C1 segment of cervical spinal cord (tissue), 14 donors: ENCODE data around the gene CPNE5.

ENCODE experiments used
- DNase-seq, 14 donors: peaks; one replicate each; lab custom pipeline; 2025; lab: John Stamatoyannopoulos, UW

The CPNE5 gene

GRCh38 chr6:36749829-36750489 lies 89.3 kb downstream of the CPNE5 start:
- no peak for DNase-seq

GRCh38 chr6:36746251-36746650 lies 93.0 kb downstream of the CPNE5 start:
- no peak for DNase-seq

- no peak for DNase-seq
Observed at GRCh38 chr6:36745836-36746235, 93.4 kb downstream of the CPNE5 start.

GRCh38 chr6:36745283-36745682 lies 94.0 kb downstream of the CPNE5 start:
- DNase-seq: no peak

- DNase-seq: no peak
Observed at GRCh38 chr6:36744304-36744673, 95.0 kb downstream of the CPNE5 start.

GRCh38 chr6:36743538-36744303 lies 95.5 kb downstream of the CPNE5 start:
- DNase-seq: no peak

GRCh38 chr6:36743032-36743431 lies 96.2 kb downstream of the CPNE5 start:
- no peak for DNase-seq

GRCh38 chr6:36742146-36742545 lies 97.1 kb downstream of the CPNE5 start:
- peak in 1 of 14 donors; percentile 6 for DNase-seq

- no peak for DNase-seq
Observed at GRCh38 chr6:36740818-36741179, 98.4 kb downstream of the CPNE5 start.

- no peak for DNase-seq
Observed at GRCh38 chr6:36739947-36740817, 99.1 kb downstream of the CPNE5 start.

- DNase-seq: no peak
Observed at GRCh38 chr6:36738108-36738507, 101.1 kb downstream of the CPNE5 start.

GRCh38 chr6:36737043-36737785 lies 102.0 kb downstream of the CPNE5 start:
- no peak for DNase-seq

GRCh38 chr6:36735110-36736071 lies 103.9 kb downstream of the CPNE5 start:
- peak in 7 of 14 donors; percentile 4 to 75 (median 12) for DNase-seq

GRCh38 chr6:36734486-36735060 lies 104.7 kb downstream of the CPNE5 start:
- DNase-seq: no peak

GRCh38 chr6:36733300-36733699 lies 105.9 kb downstream of the CPNE5 start:
- DNase-seq: no peak

GRCh38 chr6:36731622-36732310 lies 107.5 kb downstream of the CPNE5 start:
- DNase-seq: no peak

- DNase-seq: no peak
Observed at GRCh38 chr6:36730424-36731380, 108.5 kb downstream of the CPNE5 start.

GRCh38 chr6:36729161-36729524 lies 110.1 kb downstream of the CPNE5 start:
- no peak for DNase-seq
